H1 (cell line): Measurements from ENCODE around the gene ARHGAP26. TPM values are rescaled to one million over a fixed set of nuclear protein-coding genes. Genes with fewer than 3 reads are reported as not detected.

Source experiments
- BACH1 ChIP-seq: IDR thresholded peaks from 2 replicates; pipeline ENCODE4 v1.6.1; 2012; ENCODE audit warnings: low read length, improper control_type of control experiment
- CREB1 ChIP-seq: IDR thresholded peaks from 2 replicates; pipeline ENCODE4 v1.6.1; 2012; ENCODE audit warnings: inconsistent platforms
- EP300 ChIP-seq, 2 experiments: IDR thresholded peaks; 1 replicate in 1 of 2; 2 replicates in 1 of 2; pipeline ENCODE4 v1.6.1; 2011 to 2012; ENCODE audit warnings: low read depth in 2 of 2, low read length in 2 of 2, mild to moderate bottlenecking in 2 of 2, borderline replicate concordance in 1 of 2, inconsistent platforms in 1 of 2, moderate library complexity in 1 of 2
- KDM4A ChIP-seq: IDR thresholded peaks from one replicate; pipeline ENCODE4 v1.7.1; 2012; ENCODE audit warnings: low read depth, mild to moderate bottlenecking, moderate library complexity, low read length, inconsistent platforms; ENCODE audit not compliant: severe bottlenecking
- MAFK ChIP-seq: IDR thresholded peaks from 2 replicates; pipeline ENCODE4 v1.6.1; 2012; ENCODE audit warnings: low read depth, mild to moderate bottlenecking, improper control_type of control experiment, low read length
- NANOG ChIP-seq: IDR thresholded peaks from 2 replicates; pipeline ENCODE4 v1.6.1; 2011; ENCODE audit warnings: low read length, low read depth, mild to moderate bottlenecking, inconsistent platforms; ENCODE audit not compliant: insufficient read depth, poor library complexity, severe bottlenecking
- POLR2AphosphoS5 ChIP-seq: IDR thresholded peaks from 2 replicates; pipeline ENCODE4 v1.6.1; 2011; ENCODE audit warnings: low read depth, low read length
- RBBP5 ChIP-seq: IDR thresholded peaks from 2 replicates; pipeline ENCODE4 v1.7.1; 2012; ENCODE audit warnings: low read depth, mild to moderate bottlenecking, inconsistent platforms, low read length, moderate library complexity, borderline replicate concordance
- ZNF274 ChIP-seq: IDR thresholded peaks from 2 replicates; pipeline ENCODE4 v1.7.0; 2012; ENCODE audit warnings: low read length, borderline replicate concordance; ENCODE audit errors: extremely low read depth
- polyA plus RNA-seq, 7 experiments: library from polyadenylated mRNA; depleted of rRNA in 3 of 7; stranded (reverse) in 5 of 7; unstranded in 2 of 7; fragments of >200 nt in 5 of 7; fragments of 200-250 nt in 2 of 7; gene quantifications; 1 replicate in 5 of 7; 2 replicates in 1 of 7; 4 replicates in 1 of 7; pipeline versions ENCODE4 v1.2.1 to v1.2.3, GENCODE V29; 2011 to 2013; ENCODE audit warnings: missing spikeins in 2 of 7, mixed read lengths in 2 of 7
- total RNA-seq: library from RNA; stranded (reverse); fragmentation: NEBNext Ultra II Directional; extraction: Animal tissue kit (Norgen Biotek cat#: 25700); gene quantifications from 2 replicates; pipeline ENCODE4 v1.2.1, GENCODE V29; 2021
- TF ChIP-seq, protein P1 (sequence below): fragments of 300-600 bp; sonication (generic); IDR thresholded peaks from 2 replicates; pipeline ENCODE4 v1.7.1; 2012; ENCODE audit warnings: low read length, moderate library complexity, mild to moderate bottlenecking, inconsistent platforms; ENCODE audit not compliant: insufficient replicate concordance

ARHGAP26 gene
- total and polyA plus RNA-seq, 2 of the 8 experiments (the other 6 are each of a cell fraction or from before 2014, with no cell fraction given) = 7.1 to 24.8 TPM

DNA sequence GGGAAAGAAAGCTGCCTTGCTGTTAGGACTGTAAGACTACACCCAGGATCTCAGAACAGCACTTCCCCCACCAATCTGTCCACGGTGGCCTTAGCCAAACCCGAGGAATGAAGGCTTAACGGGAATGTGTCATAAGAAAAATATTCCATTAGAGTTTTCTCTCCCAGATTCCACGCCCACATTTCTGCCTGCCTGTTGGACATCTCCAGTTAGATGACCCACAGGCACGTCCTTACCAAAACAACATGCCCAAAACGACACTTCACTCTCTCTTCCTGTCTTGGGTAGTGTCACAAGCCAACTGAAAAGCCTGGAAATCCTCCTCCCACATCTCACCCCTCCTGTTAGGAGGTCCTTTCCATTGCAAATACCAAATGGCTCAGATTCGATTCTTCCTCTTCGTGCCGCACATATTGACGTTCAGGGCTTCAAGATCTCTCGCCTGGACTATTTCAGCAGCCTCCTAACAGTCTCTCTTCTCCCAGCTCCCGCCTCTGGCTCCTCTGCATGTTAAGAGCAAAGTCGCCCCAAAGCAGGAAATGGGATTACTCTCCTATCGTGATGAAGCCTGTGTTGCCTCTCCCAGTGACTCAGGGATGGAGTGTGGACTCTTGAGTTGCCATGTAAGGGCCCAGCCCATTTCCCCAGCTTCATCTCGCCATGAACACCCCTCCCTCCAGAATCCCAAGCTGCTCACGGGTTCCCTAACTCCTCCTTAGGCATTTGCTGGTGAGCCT, 474.0 kb downstream of the ARHGAP26 start (continued):
- TF ChIP-seq BACH1 = no peak
- no peak for TF ChIP-seq MAFK
- TF ChIP-seq, protein P1, sequence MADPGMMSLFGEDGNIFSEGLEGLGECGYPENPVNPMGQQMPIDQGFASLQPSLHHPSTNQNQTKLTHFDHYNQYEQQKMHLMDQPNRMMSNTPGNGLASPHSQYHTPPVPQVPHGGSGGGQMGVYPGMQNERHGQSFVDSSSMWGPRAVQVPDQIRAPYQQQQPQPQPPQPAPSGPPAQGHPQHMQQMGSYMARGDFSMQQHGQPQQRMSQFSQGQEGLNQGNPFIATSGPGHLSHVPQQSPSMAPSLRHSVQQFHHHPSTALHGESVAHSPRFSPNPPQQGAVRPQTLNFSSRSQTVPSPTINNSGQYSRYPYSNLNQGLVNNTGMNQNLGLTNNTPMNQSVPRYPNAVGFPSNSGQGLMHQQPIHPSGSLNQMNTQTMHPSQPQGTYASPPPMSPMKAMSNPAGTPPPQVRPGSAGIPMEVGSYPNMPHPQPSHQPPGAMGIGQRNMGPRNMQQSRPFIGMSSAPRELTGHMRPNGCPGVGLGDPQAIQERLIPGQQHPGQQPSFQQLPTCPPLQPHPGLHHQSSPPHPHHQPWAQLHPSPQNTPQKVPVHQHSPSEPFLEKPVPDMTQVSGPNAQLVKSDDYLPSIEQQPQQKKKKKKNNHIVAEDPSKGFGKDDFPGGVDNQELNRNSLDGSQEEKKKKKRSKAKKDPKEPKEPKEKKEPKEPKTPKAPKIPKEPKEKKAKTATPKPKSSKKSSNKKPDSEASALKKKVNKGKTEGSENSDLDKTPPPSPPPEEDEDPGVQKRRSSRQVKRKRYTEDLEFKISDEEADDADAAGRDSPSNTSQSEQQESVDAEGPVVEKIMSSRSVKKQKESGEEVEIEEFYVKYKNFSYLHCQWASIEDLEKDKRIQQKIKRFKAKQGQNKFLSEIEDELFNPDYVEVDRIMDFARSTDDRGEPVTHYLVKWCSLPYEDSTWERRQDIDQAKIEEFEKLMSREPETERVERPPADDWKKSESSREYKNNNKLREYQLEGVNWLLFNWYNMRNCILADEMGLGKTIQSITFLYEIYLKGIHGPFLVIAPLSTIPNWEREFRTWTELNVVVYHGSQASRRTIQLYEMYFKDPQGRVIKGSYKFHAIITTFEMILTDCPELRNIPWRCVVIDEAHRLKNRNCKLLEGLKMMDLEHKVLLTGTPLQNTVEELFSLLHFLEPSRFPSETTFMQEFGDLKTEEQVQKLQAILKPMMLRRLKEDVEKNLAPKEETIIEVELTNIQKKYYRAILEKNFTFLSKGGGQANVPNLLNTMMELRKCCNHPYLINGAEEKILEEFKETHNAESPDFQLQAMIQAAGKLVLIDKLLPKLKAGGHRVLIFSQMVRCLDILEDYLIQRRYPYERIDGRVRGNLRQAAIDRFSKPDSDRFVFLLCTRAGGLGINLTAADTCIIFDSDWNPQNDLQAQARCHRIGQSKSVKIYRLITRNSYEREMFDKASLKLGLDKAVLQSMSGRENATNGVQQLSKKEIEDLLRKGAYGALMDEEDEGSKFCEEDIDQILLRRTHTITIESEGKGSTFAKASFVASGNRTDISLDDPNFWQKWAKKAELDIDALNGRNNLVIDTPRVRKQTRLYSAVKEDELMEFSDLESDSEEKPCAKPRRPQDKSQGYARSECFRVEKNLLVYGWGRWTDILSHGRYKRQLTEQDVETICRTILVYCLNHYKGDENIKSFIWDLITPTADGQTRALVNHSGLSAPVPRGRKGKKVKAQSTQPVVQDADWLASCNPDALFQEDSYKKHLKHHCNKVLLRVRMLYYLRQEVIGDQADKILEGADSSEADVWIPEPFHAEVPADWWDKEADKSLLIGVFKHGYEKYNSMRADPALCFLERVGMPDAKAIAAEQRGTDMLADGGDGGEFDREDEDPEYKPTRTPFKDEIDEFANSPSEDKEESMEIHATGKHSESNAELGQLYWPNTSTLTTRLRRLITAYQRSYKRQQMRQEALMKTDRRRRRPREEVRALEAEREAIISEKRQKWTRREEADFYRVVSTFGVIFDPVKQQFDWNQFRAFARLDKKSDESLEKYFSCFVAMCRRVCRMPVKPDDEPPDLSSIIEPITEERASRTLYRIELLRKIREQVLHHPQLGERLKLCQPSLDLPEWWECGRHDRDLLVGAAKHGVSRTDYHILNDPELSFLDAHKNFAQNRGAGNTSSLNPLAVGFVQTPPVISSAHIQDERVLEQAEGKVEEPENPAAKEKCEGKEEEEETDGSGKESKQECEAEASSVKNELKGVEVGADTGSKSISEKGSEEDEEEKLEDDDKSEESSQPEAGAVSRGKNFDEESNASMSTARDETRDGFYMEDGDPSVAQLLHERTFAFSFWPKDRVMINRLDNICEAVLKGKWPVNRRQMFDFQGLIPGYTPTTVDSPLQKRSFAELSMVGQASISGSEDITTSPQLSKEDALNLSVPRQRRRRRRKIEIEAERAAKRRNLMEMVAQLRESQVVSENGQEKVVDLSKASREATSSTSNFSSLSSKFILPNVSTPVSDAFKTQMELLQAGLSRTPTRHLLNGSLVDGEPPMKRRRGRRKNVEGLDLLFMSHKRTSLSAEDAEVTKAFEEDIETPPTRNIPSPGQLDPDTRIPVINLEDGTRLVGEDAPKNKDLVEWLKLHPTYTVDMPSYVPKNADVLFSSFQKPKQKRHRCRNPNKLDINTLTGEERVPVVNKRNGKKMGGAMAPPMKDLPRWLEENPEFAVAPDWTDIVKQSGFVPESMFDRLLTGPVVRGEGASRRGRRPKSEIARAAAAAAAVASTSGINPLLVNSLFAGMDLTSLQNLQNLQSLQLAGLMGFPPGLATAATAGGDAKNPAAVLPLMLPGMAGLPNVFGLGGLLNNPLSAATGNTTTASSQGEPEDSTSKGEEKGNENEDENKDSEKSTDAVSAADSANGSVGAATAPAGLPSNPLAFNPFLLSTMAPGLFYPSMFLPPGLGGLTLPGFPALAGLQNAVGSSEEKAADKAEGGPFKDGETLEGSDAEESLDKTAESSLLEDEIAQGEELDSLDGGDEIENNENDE = no peak
- TF ChIP-seq KDM4A = no peak
- TF ChIP-seq NANOG = no peak
- no peak for TF ChIP-seq POLR2AphosphoS5
- no peak for TF ChIP-seq RBBP5
- no peak for TF ChIP-seq EP300 (IDR thresholded peaks at IDR 0.05; ENCODE audit: borderline replicate concordance in 1 of 2, low read depth in 2 of 2, low read length in 2 of 2)
- TF ChIP-seq CREB1 = no peak
- no peak for TF ChIP-seq ZNF274
- TF ChIP-seq, all 59 proteins: peak for 0
